ENCODE data around the gene INPP5E.
"Not testable (repeated sequence)": the region's sequence is repeated elsewhere in the genome, so short reads cannot be mapped to it uniquely, and the experiment has no call there.

The INPP5E gene

DNA sequence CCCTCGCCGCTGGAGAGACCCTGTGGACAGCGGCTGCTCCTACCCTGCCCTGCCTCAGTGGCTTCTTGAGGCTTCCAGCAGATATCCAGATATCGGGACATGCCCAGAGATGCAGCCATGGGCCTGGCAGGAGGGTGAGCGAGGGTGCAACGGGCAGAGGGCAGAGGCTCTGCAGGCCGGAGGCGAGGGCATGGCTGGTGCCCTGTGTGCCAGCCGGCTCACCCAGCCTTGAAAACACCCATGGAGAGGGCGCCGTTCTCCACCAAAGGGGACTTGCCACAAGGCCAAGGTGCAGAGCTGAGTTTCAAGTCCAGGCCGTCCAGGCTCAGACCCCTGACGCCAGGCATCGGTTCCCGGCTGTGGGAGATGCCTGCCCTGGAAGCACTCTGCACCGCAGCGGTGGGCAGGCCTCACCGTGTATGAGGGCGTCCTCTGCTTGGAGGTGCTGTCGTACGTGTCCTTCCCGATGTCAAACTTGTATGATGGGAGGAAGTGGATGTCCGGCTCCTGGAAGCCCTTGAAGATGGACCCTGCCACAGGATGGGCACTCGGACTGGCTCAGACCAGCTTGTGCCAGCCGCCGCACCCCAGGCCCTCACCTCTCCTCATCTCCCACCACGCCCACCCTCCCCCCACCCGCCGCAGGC is 8.9 kb downstream of the INPP5E start:
- DNase-seq (ENCODE audit: low read depth, low spot score), result no peak

DNA sequence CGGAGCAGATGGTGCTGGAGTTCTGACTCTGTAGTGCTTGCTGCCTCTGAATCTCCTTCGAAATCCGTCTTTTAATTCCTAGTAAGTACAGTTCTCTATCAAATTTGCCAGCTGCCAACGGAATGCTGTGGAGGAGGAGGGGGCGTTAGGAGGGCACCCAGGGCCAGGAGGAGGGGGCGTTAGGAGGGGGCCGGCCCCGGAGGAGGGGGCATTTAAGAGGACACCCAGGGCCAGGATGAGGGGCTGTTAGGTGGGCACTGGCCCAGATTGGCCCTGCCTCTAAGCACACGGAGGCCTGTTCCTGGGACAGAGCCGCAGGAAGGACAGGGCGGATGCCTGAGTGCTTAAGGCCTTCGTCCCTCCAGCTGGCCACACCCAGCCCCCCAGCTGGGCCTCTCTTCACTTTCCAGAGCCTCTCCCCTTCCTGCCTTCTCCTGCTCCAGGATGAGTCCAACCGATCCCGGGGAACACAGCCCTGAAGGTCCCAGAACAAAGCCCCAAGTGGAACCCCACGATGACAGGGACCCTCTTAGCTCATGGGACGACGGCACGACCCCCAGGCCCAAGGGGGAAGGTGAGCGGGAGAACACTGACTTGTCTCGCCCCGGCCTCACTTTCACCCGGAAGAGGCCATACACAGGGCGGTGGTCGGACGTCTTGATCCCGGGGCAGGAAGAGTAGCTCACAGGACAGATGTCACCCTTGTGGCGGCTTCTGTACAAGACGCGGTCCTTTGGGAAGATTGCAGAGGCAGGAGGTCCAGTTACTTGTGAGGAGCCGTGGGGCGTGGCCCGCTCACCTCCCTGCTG is 9.8 kb downstream of the INPP5E start:
- DNase-seq (ENCODE audit: low read depth, low spot score), result no peak

- DNase-seq (ENCODE audit: low read depth, low spot score), result no peak
These were observed 10.5 kb downstream of the INPP5E start for GRCh38 chr9:136429075-136429628.

GRCh38 chr9:136426787-136427186 is 12.9 kb downstream of the INPP5E start:
- no peak for DNase-seq (ENCODE audit: low read depth, low spot score)

DNA sequence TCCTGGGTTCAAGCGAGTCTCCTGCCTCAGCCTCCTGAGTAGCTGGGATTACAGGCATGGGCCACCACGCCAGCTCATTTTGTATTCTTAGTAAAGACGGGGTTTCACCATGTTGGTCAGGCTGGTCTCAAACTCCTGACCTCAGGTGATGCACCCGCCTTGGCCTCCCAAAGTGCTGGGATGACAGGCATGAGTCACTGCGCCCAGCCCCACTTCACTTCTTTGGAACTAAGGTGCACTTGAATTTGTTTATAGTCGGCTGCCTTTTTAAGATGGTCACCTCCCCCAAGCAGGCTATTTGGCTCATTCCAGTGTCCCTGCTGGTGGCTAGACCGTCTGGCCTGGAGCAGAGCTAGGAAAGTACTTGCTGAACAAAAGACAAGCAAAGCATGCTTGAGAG is 14.3 kb downstream of the INPP5E start:
- DNase-seq (ENCODE audit: low read depth, low spot score), result not testable (repeated sequence)

DNA sequence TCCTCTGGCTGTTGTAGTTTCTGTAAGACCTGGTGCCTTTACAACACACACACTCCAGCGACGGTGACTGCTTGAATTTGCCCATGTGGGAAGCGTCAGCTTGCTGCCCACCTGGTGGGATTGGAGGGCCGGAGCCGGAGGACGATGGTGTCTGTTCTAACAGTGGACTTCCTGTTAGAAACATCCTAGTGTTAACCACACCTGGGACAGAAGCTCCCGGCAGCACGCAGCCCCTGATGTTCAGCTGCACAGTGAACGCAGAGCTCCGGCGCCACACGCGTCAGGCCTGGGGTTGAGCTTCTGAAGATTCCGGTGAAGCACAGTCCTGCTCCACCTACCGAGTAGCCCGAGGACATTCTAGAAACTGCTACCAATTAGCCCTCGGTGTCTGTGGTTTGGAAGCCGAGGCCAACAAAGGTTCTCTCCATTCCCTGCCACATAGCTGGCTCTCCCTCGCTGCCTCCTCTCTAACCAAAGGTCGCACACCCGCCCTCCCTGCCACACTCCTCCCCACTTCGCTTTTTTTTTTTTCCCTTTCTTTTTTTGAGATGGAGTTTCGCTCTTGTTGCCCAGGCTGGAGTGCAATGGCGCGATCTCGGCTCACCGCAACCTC is 14.8 kb downstream of the INPP5E start:
- DNase-seq (ENCODE audit: low read depth, low spot score), result no peak

GRCh38 chr9:136423432-136424146 is 16.1 kb downstream of the INPP5E start:
- DNase-seq (ENCODE audit: low read depth, low spot score), result no peak

GRCh38 chr9:136422876-136423275 is 16.8 kb downstream of the INPP5E start:
- DNase-seq (ENCODE audit: low read depth, low spot score), result no peak

- DNase-seq (ENCODE audit: low read depth, low spot score), result no peak
These were observed 17.9 kb downstream of the INPP5E start for GRCh38 chr9:136421791-136422190.

GRCh38 chr9:136419092-136419420 is 20.6 kb downstream of the INPP5E start:
- DNase-seq (ENCODE audit: low read depth, low spot score), result no peak

DNA sequence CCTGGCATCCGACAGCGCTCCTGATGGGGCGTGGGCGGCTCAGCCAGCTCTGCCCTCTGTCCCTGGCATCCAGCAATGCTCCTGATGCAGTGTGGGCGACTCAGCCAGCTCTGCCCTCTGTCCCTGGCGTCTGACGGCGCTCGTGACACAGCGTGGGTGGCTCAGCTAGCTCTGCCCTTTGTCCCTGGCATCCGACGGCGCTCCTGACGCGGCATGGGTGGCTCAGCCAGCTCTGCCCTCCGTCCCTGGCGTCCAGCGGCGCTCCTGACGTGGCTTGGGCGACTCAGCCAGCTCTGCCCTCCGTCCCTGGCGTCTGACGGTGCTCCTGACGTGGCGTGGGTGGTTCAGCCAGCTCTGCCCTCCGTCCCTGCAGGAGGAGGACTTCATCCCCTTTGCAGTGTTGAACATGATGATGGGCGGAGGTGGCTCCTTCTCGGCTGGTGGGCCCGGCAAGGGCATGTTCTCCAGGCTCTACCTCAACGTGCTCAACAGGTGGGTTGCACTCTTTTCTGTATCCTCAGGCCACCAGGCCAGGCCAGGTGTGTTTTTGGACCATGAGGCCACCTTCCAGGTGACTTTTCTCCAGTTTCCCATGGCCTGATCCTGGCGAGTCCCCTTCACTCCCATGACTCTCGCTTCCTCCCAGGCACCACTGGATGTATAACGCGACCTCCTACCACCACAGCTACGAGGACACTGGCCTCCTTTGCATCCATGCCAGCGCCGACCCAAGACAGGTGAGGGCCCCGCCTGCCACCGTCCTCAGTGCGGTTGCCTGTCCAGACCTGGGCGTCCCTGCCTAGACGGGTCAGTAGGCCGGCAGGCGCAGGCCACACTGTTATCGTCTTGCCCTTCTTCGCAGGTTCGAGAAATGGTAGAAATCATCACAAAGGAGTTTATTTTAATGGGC is 21.2 kb downstream of the INPP5E start:
- DNase-seq (ENCODE audit: low read depth, low spot score), result no peak

DNA sequence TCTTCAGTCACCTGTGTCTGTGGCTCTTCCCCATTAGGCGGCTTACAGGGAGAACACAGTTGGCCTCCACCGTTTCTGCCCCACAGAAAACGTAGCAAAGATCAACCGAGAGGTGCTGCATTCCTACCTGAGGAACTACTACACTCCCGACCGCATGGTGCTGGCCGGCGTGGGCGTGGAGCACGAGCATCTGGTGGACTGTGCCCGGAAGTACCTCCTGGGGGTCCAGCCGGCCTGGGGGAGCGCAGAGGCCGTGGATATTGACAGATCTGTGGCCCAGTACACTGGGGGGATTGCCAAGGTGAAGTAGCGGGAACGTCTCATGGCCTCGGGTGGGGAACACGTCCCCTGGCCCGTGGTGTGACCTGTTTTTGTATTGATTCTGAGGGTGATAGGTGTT is 22.7 kb downstream of the INPP5E start:
- no peak for DNase-seq (ENCODE audit: low read depth, low spot score)

DNA sequence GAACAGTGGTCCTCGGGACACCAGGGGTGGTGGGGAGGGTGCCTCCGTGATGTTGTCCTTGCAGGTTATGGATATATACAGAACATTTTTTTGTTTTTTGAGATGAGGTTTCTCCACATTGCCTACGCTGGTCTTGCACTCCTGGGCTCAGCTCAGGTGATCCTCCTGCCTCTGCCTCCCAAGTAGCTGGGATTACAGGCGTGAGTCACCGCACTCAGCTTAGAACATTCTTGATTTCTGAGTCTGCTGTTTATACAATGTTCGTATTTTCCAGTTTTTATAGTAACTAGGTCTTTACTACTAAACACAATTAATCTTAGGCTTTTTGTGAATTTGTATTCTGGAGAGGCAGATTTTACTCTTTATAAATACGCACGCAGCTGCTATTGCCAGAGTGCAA is 23.2 kb downstream of the INPP5E start:
- no peak for DNase-seq (ENCODE audit: low read depth, low spot score)

DNA sequence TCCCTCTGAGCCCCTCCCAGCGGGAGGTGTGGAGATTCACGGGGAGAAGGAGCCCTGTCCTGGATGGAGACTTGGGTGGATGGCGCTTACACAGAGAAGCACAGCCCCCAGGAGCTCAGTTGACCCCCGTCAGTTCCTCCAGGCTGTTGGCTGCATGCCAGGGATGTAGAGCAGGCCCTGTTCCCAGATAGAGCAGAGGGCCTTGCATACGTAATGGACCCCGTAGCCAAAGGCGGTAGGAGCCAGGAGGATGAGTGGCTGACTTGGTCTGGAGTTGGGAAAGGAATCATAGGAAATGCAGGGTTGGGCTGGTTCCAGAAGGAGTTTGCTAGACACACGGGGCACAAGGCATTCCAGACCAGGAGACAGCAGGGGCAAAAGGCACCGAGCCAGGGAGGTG is 26.7 kb downstream of the INPP5E start:
- no peak for DNase-seq (ENCODE audit: low read depth, low spot score)

DNA sequence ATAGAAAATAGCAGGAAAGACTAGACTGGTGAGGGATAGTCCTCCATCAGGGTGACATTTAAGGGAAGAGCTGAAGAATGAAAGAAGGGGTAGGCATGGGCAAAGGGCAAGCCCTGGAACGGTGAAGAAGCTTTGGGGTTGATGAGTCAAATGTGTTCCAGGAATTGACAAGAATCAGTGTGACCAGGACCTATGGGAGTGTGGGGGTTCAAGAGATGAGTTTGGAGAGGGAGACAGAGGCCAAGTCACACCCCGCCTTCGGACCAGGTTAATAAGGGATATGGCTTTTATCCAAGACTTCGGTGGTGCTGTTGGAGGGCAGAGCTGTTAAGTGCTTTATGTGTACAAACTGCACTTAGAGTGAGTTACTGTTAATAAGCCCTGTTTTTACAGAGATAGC is 28.3 kb downstream of the INPP5E start:
- DNase-seq (ENCODE audit: low read depth, low spot score), result no peak

- DNase-seq (ENCODE audit: low read depth, low spot score), result peak; percentile 33
These were observed 29.0 kb downstream of the INPP5E start, which contains the start of the genes ENTR1 and PMPCA for GRCh38 chr9:136410500-136411287. ENTR1 (minus strand) TSS chr9:136410614; CDS start chr9:136410397, 217 bp downstream. PMPCA (plus strand) TSS chr9:136410658; CDS start chr9:136410669, 11 bp downstream.

GRCh38 chr9:136409557-136410455 is 29.8 kb downstream of the INPP5E start:
- no peak for DNase-seq (ENCODE audit: low read depth, low spot score)

- no peak for DNase-seq (ENCODE audit: low read depth, low spot score)
These were observed 31.7 kb downstream of the INPP5E start for GRCh38 chr9:136407911-136408310.

DNA sequence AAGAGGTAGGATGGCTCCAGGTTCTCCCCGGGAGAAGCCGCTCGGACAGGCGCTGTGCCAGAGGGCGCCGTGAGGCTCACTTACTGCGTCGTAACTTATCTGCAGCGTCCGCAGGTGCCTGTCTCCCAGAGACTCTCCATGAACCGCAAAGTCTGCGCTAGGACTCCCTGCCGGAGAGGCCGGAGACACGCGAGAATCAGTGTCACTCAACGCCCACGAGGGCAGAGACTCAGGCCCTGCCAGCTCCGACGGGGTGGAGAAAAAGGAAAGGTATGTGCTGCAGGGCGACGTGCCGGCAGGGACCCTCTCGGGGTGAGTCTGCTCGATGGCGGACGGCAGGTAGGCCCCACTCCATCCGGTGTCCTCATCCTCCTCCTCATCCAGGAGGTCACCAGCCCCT is 32.6 kb downstream of the INPP5E start:
- DNase-seq (ENCODE audit: low read depth, low spot score), result not testable (repeated sequence)

Measured in brain pericyte (primary cell).